ENCODE data around the gene WASF3. TPM values are rescaled to one million over a fixed set of nuclear protein-coding genes. Genes with fewer than 3 reads are reported as not detected.

WASF3 gene
- total RNA-seq, 4 donors from 2014 or later: 5.7 to 11.4 (median 7.2) TPM

DNA sequence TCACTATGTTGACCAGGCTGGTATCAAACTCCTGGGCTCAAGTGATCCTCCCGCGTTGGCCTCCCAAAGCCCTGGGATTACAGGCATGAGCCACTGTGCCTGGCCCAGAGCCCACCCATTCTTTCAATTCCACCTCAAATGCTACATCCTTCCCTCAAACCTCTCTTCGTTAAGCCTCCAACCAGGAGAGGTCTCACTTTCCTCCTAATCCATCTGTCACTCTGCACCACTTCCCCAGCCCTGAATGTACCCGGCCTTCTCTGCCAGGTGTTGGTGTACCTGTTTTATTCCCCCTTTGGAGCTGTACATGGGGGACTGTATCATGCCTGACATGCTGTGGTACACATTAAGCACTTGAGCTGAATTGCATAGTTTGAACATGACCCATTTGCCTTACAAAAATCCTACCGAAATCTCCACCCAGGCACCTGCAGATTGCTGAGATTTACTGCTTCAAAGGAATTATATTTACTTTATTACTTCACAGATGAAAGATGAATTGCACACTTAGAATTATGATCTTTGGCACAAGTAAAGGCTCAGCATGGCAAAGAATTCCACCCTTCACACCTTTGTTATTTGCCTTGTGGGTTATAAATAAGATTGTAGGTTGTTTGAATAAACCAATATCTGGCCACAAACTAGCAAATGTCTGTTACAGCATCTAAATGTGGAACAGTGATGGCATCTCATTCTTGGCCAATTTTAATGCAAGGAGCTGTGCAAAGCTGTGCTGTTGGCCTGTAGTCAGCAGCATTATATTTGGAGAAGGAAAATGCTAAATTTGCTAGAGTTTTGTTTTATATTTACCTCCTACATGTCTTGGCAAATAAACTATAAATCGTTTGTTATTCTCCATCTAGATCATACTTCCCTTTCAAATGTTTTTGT lies 15.6 kb upstream of the WASF3 start:
- TF ChIP-seq POLR2A (IDR thresholded peaks at IDR 0.05): no peak
- TF ChIP-seq, protein P1, sequence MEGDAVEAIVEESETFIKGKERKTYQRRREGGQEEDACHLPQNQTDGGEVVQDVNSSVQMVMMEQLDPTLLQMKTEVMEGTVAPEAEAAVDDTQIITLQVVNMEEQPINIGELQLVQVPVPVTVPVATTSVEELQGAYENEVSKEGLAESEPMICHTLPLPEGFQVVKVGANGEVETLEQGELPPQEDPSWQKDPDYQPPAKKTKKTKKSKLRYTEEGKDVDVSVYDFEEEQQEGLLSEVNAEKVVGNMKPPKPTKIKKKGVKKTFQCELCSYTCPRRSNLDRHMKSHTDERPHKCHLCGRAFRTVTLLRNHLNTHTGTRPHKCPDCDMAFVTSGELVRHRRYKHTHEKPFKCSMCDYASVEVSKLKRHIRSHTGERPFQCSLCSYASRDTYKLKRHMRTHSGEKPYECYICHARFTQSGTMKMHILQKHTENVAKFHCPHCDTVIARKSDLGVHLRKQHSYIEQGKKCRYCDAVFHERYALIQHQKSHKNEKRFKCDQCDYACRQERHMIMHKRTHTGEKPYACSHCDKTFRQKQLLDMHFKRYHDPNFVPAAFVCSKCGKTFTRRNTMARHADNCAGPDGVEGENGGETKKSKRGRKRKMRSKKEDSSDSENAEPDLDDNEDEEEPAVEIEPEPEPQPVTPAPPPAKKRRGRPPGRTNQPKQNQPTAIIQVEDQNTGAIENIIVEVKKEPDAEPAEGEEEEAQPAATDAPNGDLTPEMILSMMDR (IDR thresholded peaks at IDR 0.05): no peak
- no peak for TF ChIP-seq EP300 (IDR thresholded peaks at IDR 0.05)
- TF ChIP-seq POLR2AphosphoS5 (IDR thresholded peaks at IDR 0.05): no peak
- no peak overlapping the region for H3K4me3 ChIP-seq
- no peaks in the 10 kb centered on the region for H3K9me3 ChIP-seq
- no peaks in the 10 kb centered on the region for H3K36me3 ChIP-seq
- H3K27me3 ChIP-seq: no peaks in the 10 kb centered on the region
- H3K4me1 ChIP-seq: peaks cover 6% of the 10 kb centered on the region
- no peak for DNase-seq (ENCODE audit: low spot score in 2 of 2)
- no peak overlapping the region for H3K27ac ChIP-seq
- 66% methylated on average over 6 of the region's 6 CpGs for WGBS

DNA sequence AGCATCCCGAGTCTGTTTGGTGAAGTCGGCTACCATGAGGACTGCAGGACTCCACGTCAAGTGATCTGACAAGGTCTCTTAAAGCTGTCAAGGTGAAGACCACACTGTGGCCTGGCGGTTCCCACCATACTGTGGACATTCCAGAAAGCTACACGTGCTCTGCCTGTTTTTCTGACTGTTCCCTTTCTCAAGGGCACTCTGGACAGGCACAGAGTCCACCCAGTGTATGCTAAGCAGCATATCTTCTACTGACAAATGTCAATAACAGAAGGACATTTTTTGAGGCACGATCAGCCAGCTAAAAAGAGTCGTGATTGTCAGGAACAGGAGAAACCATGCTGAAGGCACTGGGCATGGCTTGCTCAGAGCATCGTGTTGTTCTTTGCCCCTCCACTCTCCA lies 12.8 kb upstream of the WASF3 start:
- no peaks in the 10 kb centered on the region for H3K4me1 ChIP-seq
- DNase-seq (ENCODE audit: low spot score in 2 of 2): no peak
- no peaks in the 10 kb centered on the region for H3K36me3 ChIP-seq
- no peak overlapping the region for H3K27ac ChIP-seq
- 83% methylated on average over 8 of the region's 8 CpGs for WGBS
- no peaks in the 10 kb centered on the region for H3K9me3 ChIP-seq
- no peaks in the 10 kb centered on the region for H3K27me3 ChIP-seq
- no peak for TF ChIP-seq EP300 (IDR thresholded peaks at IDR 0.05)
- no peak for TF ChIP-seq POLR2A (IDR thresholded peaks at IDR 0.05)
- TF ChIP-seq, protein P1 (IDR thresholded peaks at IDR 0.05): no peak
- no peak for TF ChIP-seq POLR2AphosphoS5 (IDR thresholded peaks at IDR 0.05)
- H3K4me3 ChIP-seq: no peak overlapping the region

DNA sequence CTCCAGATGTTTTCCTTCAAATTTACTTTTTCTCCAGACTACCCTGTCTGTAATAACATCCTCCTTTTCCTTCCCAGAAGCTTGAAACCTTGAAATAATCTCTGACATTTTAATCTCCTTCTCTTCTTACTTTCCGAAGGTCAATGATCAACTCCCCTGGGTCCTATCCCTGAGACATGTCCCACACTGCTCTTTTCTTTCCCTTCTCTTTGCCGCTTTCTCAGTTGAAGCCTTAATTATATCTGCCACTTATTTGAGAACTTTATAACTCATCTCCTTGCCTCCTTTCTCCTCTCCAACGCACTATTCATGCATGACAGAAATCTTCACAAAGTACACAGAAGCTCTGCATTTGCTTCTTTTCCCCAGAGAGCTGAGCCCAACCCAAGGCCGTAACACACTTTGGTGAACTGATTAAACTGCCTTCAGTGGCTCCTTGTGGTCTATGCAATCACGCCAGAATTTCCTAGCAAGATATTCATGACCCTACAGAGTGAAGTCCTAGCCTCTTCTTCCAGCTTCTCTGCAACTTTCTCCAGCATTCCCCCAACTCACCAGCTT lies 9.2 kb upstream of the WASF3 start:
- no peak for TF ChIP-seq POLR2AphosphoS5 (IDR thresholded peaks at IDR 0.05)
- Histone ChIP-seq H3K27me3 (peaks cover 7% of the 10 kb centered on the region), H3K27ac (no peak overlapping the region), H3K4me3 (no peak overlapping the region), H3K36me3 (no peaks in the 10 kb centered on the region), H3K4me1 (no peaks in the 10 kb centered on the region), H3K9me3 (no peaks in the 10 kb centered on the region)
- DNase-seq (ENCODE audit: low spot score in 2 of 2): no peak
- 67% methylated on average over 5 of the region's 5 CpGs for WGBS

DNA sequence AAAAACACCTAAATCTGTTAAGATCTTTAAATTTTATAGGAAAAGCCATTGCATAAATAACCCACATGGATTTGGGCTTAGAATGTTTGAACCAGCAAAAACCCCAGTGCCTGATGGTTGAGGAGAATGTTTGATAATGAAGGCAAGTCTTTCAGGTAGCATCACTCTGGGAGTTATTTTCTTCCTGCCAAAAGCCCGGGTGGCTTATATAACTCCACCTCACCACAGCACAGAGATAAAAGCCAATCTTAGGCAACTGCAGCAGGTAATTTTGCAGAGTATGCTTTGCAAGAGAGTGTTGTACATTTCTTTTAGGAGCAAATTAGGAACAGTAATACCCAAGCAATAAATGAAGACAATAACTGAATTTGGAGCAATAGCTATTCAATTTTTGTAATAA lies 7.8 kb upstream of the WASF3 start:
- no peak overlapping the region for H3K4me3 ChIP-seq
- H3K27ac ChIP-seq: no peak overlapping the region
- no peaks in the 10 kb centered on the region for H3K4me1 ChIP-seq
- TF ChIP-seq, protein P1 (IDR thresholded peaks at IDR 0.05): no peak
- TF ChIP-seq EP300 (IDR thresholded peaks at IDR 0.05): no peak
- no peak for TF ChIP-seq POLR2A (IDR thresholded peaks at IDR 0.05)
- TF ChIP-seq POLR2AphosphoS5 (IDR thresholded peaks at IDR 0.05): no peak
- no peaks in the 10 kb centered on the region for H3K36me3 ChIP-seq
- no peaks in the 10 kb centered on the region for H3K9me3 ChIP-seq
- peaks cover 7% of the 10 kb centered on the region for H3K27me3 ChIP-seq
- WGBS: 14% methylated on average over 1 of the region's 1 CpG
- no peak for DNase-seq (ENCODE audit: low spot score in 2 of 2)

DNA sequence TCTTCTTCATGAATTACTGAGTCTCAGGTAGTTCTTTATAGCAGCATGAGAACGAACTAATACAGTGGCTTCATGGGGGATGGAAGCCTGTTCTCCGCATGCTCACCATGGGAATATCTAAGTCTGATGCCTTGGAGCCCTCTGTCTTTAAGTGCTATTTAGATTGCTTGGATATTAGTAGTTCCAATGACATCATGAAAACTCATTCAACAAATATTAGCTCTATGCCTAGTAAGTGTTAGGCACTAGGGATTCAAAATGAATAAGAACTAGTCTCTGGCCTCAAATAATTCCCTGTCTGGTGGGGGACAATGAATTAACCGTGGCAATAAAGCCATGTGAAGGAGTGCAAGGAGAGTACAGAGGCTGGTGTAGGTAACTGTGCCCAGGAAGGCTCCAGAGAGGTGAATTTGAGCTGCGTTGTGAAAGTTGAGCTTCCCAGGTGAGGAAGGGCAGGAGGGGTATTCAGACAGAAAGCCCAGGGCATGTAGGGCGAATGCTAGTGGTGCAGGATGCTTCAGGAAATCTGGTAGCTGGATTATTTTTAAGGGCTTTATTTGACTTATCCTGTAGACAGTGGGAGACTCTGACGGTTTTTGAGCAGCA lies 6.1 kb upstream of the WASF3 start:
- DNase-seq (ENCODE audit: low spot score in 2 of 2): no peak
- Histone ChIP-seq H3K4me3 (no peak overlapping the region), H3K9me3 (no peaks in the 10 kb centered on the region), H3K4me1 (no peaks in the 10 kb centered on the region), H3K27ac (no peak overlapping the region), H3K27me3 (peaks cover 7% of the 10 kb centered on the region), H3K36me3 (no peaks in the 10 kb centered on the region)
- 69% methylated on average over 6 of the region's 6 CpGs for WGBS
- TF ChIP-seq POLR2A (IDR thresholded peaks at IDR 0.05): no peak
- no peak for TF ChIP-seq EP300 (IDR thresholded peaks at IDR 0.05)
- no peak for TF ChIP-seq POLR2AphosphoS5 (IDR thresholded peaks at IDR 0.05)
- TF ChIP-seq, protein P1 (IDR thresholded peaks at IDR 0.05): no peak
